Measurements from ENCODE around the gene JOSD2. TPM values are rescaled to one million over a fixed set of nuclear protein-coding genes. Genes with fewer than 3 reads are reported as not detected.

JOSD2 gene
- total and polyA plus RNA-seq, 2 donors (not counting 1 experiment from before 2014, with no cell fraction given), result 25.0 to 32.8 TPM

- Histone ChIP-seq H3K4me2 (replicated peaks; ENCODE audit: low read depth, low read length, poor library complexity, severe bottlenecking) (peak overlapping the region; percentile 99), H3K27me3 (replicated peaks in 1 of 4; ENCODE audit: control extremely low read depth in 1 of 4, control insufficient read depth in 3 of 4, insufficient read depth in 4 of 4, low read length in 3 of 4) (no peaks in the 10 kb centered on the region), H2AFZ (ENCODE audit: insufficient read depth, low read depth, low read length, poor library complexity, severe bottlenecking) (no peak overlapping the region), H3K4me3 (ENCODE audit: control extremely low read depth in 1 of 5, extremely low read depth in 1 of 5, insufficient read depth in 1 of 5, low read depth in 2 of 5, low read length in 4 of 5) (peak overlapping the region in 1 of 5 experiments; percentile 11), H3K9me3 (ENCODE audit: control extremely low read depth in 1 of 3, control insufficient read depth in 2 of 3, insufficient read depth in 1 of 3, low read length in 2 of 3) (peaks cover 0 to 11% (median 0%) of the 10 kb centered on the region in 3 donors), H3K36me3 (replicated peaks in 1 of 2; ENCODE audit: control extremely low read depth in 1 of 2, control insufficient read depth in 1 of 2, extremely low read depth in 1 of 2, insufficient read depth in 2 of 2, low read length in 1 of 2) (peaks cover 0 to 46% of the 10 kb centered on the region in 2 experiments), H3K79me2 (ENCODE audit: control insufficient read depth, insufficient read depth, low read length) (peaks cover 45% of the 10 kb centered on the region), H3K27ac (ENCODE audit: low read length in 2 of 2) (no peak overlapping the region), H3K9ac (ENCODE audit: low read length) (peak overlapping the region; percentile 100), H3K4me1 (ENCODE audit: control insufficient read depth in 2 of 2, insufficient read depth in 2 of 2, low read length in 2 of 2) (peaks cover 14 to 23% of the 10 kb centered on the region in 2 donors), H4K20me1 (ENCODE audit: control insufficient read depth, insufficient read depth, low read length, poor library complexity, severe bottlenecking) (peaks cover 49% of the 10 kb centered on the region)
- no peak for TF ChIP-seq CTCF (IDR thresholded peaks at IDR 0.05)
- whole genome bisulfite sequencing (ENCODE audit: insufficient coverage), result 99% methylated on average over 11 of the region's 17 CpGs
- H3K4me1 Mint-ChIP-seq, result peaks cover 29% of the 10 kb centered on the region
- peak overlapping the region; percentile 99 for H3K4me3 Mint-ChIP-seq
- POLR2A ChIA-PET, result no interaction called here
- intact Hi-C loops (cut with micrococcal nuclease), result no loop called here
- ATAC-seq (ENCODE audit: low read depth), result no peak
- H3K9me3 Mint-ChIP-seq (ENCODE audit: insufficient read depth), result no peaks in the 10 kb centered on the region
- no peak for DNase-seq
- H3K27me3 Mint-ChIP-seq, result no peaks in the 10 kb centered on the region
- peak overlapping the region; percentile 17 for H3K27ac Mint-ChIP-seq
- CTCF ChIA-PET, result interaction anchor here (0.8 to 1.5 kb wide), 4 partner anchors 14 to 121 kb away, joined by 3 to 4 read pairs (median 4); partner anchors contain the start of gene JOSD2
These were observed 33.1 kb downstream of the JOSD2 start for GRCh38 chr19:50477751-50478515.

- Mint-ChIP-seq H3K9me3 (ENCODE audit: insufficient read depth) (no peaks in the 10 kb centered on the region), H3K27me3 (no peaks in the 10 kb centered on the region), H3K4me1 (peaks cover 29% of the 10 kb centered on the region), H3K27ac (peak overlapping the region; percentile 94), H3K4me3 (peak overlapping the region; percentile 99)
- peak overlapping the region; percentile 99 for H3K4me2 ChIP-seq (replicated peaks; ENCODE audit: low read depth, low read length, poor library complexity, severe bottlenecking)
- no peak for TF ChIP-seq EZH2 (IDR thresholded peaks at IDR 0.05; ENCODE audit: borderline replicate concordance, insufficient read depth, low read depth, low read length, poor library complexity, severe bottlenecking)
- no peak for TF ChIP-seq CTCF (IDR thresholded peaks at IDR 0.05)
- POLR2A ChIA-PET, result interaction anchor here (0.7 kb wide), 1 partner anchor 119 kb away, joined by 4 read pairs; no protein-coding TSS in a partner anchor
- intact Hi-C loops (cut with micrococcal nuclease), result loop anchor here (1.0 kb wide), 2 partner anchors 17 to 62 kb away; no protein-coding TSS in a partner anchor
- peaks cover 0 to 40% of the 10 kb centered on the region in 2 experiments for H3K36me3 ChIP-seq (replicated peaks in 1 of 2; ENCODE audit: control extremely low read depth in 1 of 2, control insufficient read depth in 1 of 2, extremely low read depth in 1 of 2, insufficient read depth in 2 of 2, low read length in 1 of 2)
- ATAC-seq (ENCODE audit: low read depth) (no peak), DNase-seq (no peak)
- H4K20me1 ChIP-seq (ENCODE audit: control insufficient read depth, insufficient read depth, low read length, poor library complexity, severe bottlenecking), result peaks cover 49% of the 10 kb centered on the region
- H3K4me3 ChIP-seq (ENCODE audit: control extremely low read depth in 1 of 5, extremely low read depth in 1 of 5, insufficient read depth in 1 of 5, low read depth in 2 of 5, low read length in 4 of 5), result peak overlapping the region; percentile 35 to 100 (median 98)
- H3K27ac ChIP-seq (ENCODE audit: low read length in 2 of 2), result peak overlapping the region; percentile 82 to 90
- H3K9ac ChIP-seq (ENCODE audit: low read length), result peak overlapping the region; percentile 100
- H3K79me2 ChIP-seq (ENCODE audit: control insufficient read depth, insufficient read depth, low read length), result peaks cover 45% of the 10 kb centered on the region
- H3K4me1 ChIP-seq (ENCODE audit: control insufficient read depth in 2 of 2, insufficient read depth in 2 of 2, low read length in 2 of 2), result peaks cover 14 to 23% of the 10 kb centered on the region in 2 donors
- 23% methylated on average over 18 of the region's 20 CpGs for WGBS (ENCODE audit: insufficient coverage)
- CTCF ChIA-PET, result no interaction called here
- H2AFZ ChIP-seq (ENCODE audit: insufficient read depth, low read depth, low read length, poor library complexity, severe bottlenecking), result peak overlapping the region; percentile 99
- H3K27me3 ChIP-seq (replicated peaks in 1 of 4; ENCODE audit: control extremely low read depth in 1 of 4, control insufficient read depth in 3 of 4, insufficient read depth in 4 of 4, low read length in 3 of 4), result no peaks in the 10 kb centered on the region
- H3K9me3 ChIP-seq (ENCODE audit: control extremely low read depth in 1 of 3, control insufficient read depth in 2 of 3, insufficient read depth in 1 of 3, low read length in 2 of 3), result peaks cover 0 to 11% (median 0%) of the 10 kb centered on the region in 3 donors
These were observed 34.1 kb downstream of the JOSD2 start for GRCh38 chr19:50476907-50477238.
